Measurements from ENCODE around the gene MARCHF10. TPM values are rescaled to one million over a fixed set of nuclear protein-coding genes. Genes with fewer than 3 reads are reported as not detected.
"Not testable (repeated sequence)": the region's sequence is repeated elsewhere in the genome, so short reads cannot be mapped to it uniquely, and the experiment has no call there.

Gene MARCHF10
- total RNA-seq, 1 experiment from 2014 or later, result 8.0 TPM

- Histone ChIP-seq H4K20me1 (ENCODE audit: insufficient read depth) (no peaks in the 10 kb centered on the region), H3K4me2 (no peak overlapping the region), H3K9me2 (ENCODE audit: insufficient read depth) (no peaks in the 10 kb centered on the region), H3K4me1 (replicated peaks; ENCODE audit: insufficient read depth) (no peaks in the 10 kb centered on the region), H3K79me2 (ENCODE audit: low read depth) (no peaks in the 10 kb centered on the region), H3K27ac (no peak overlapping the region), H3K27me3 (ENCODE audit: insufficient read depth, low read depth) (no peaks in the 10 kb centered on the region), H2AFZ (no peak overlapping the region), H3K36me3 (ENCODE audit: low read depth) (no peaks in the 10 kb centered on the region), H3F3A (ENCODE audit: insufficient read depth, low read depth) (0 out of 2 replicates have a peak, but pooled peaks cover 4% of the 10 kb centered on the region), H3K4me3 (no peak overlapping the region), H3K9me3 (ENCODE audit: insufficient read depth, low read depth) (no peaks in the 10 kb centered on the region)
- ChIA-PET CTCF (no interaction called here), POLR2A (ENCODE audit: unreplicated experiment) (no interaction called here)
- intact Hi-C loops (cut with micrococcal nuclease; ENCODE audit: unreplicated experiment), result no loop called here
- BruUV-seq (replicated peaks), result no TSS peak
- TF ChIP-seq EZH2 (IDR thresholded peaks at IDR 0.05; ENCODE audit: low read depth) (no peak), CTCF (conservative IDR thresholded peaks at IDR 0.05) (no peak)
- no peak for DNase-seq
These were observed 44.1 kb upstream of the MARCHF10 start for GRCh38 chr17:62852195-62852594.

GRCh38 chr17:62849591-62850415, 41.7 kb upstream of the MARCHF10 start:
- H3F3A ChIP-seq (ENCODE audit: insufficient read depth, low read depth); intact Hi-C loops (cut with micrococcal nuclease; ENCODE audit: unreplicated experiment); H3K27me3 ChIP-seq (ENCODE audit: insufficient read depth, low read depth); POLR2A ChIA-PET (ENCODE audit: unreplicated experiment); H3K36me3 ChIP-seq (ENCODE audit: low read depth); BruUV-seq (replicated peaks); DNase-seq; H2AFZ ChIP-seq; H3K79me2 ChIP-seq (ENCODE audit: low read depth); H3K4me2 ChIP-seq; H3K4me3 ChIP-seq; H3K9me3 ChIP-seq (ENCODE audit: insufficient read depth, low read depth); H3K4me1 ChIP-seq (replicated peaks; ENCODE audit: insufficient read depth); H3K9me2 ChIP-seq (ENCODE audit: insufficient read depth); H4K20me1 ChIP-seq (ENCODE audit: insufficient read depth); H3K27ac ChIP-seq: not testable (repeated sequence)
- CTCF ChIA-PET, result interaction anchor here (0.7 kb wide), 1 partner anchor 28 kb away, joined by 3 read pairs; no protein-coding TSS in a partner anchor

DNA sequence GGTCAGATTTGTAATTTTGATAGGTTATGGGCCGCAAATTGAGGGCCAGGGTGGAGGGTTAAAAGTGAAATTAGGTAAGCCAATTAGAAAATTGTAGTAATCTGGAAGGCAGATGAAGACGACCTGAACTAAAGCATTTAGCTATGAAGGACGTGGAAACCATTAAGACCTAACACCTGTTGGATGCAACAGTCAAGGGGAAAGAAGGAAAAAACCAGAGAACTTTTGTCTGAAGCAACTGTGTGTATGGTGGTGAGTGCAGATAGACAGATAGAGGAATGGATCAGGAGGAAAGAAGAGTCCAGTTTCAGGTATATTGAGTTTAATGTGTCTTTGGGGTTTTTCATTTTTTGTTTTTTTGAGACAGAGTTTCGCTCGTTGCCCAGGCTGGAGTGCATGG, 40.2 kb upstream of the MARCHF10 start:
- POLR2A ChIA-PET (ENCODE audit: unreplicated experiment), result no interaction called here
- no TSS peak for BruUV-seq (replicated peaks)
- Histone ChIP-seq H3K27me3 (ENCODE audit: insufficient read depth, low read depth) (no peaks in the 10 kb centered on the region), H3K9me2 (ENCODE audit: insufficient read depth) (no peaks in the 10 kb centered on the region), H3K79me2 (ENCODE audit: low read depth) (no peaks in the 10 kb centered on the region), H3F3A (ENCODE audit: insufficient read depth, low read depth) (0 out of 2 replicates have a peak, but pooled peaks cover 4% of the 10 kb centered on the region), H2AFZ (no peak overlapping the region), H3K36me3 (ENCODE audit: low read depth) (no peaks in the 10 kb centered on the region), H3K4me2 (no peak overlapping the region), H3K4me3 (no peak overlapping the region), H3K4me1 (replicated peaks; ENCODE audit: insufficient read depth) (no peaks in the 10 kb centered on the region), H4K20me1 (ENCODE audit: insufficient read depth) (no peaks in the 10 kb centered on the region), H3K9me3 (ENCODE audit: insufficient read depth, low read depth) (no peaks in the 10 kb centered on the region), H3K27ac (no peak overlapping the region)
- DNase-seq, result no peak
- intact Hi-C loops (cut with micrococcal nuclease; ENCODE audit: unreplicated experiment), result no loop called here
- CTCF ChIA-PET, result no interaction called here
- TF ChIP-seq EZH2 (IDR thresholded peaks at IDR 0.05; ENCODE audit: low read depth), result no peak
- no peak for TF ChIP-seq CTCF (conservative IDR thresholded peaks at IDR 0.05)
